Lung (tissue), 12 donors: Measurements from ENCODE around the gene PTH2R. TPM values are rescaled to one million over a fixed set of nuclear protein-coding genes. Genes with fewer than 3 reads are reported as not detected.

ENCODE experiments used
- ATAC-seq: fragments of 200-7000 bp; cut with Tn5 transposase; one replicate; pipeline ENCODE4 v1.9.1; 2020; ENCODE audit warnings: moderate number of reproducible peaks; ENCODE audit not compliant: insufficient read depth, low FRiP score
- DNase-seq, 3 donors: peaks; one replicate each; pipeline ENCODE4 v3.0.0-alpha.2; 2013 to 2017
- H3K27ac ChIP-seq, 2 donors: one replicate each; pipeline ENCODE4 v1.5.1; 2013; ENCODE audit warnings: mild to moderate bottlenecking in 2 of 2, moderate library complexity in 2 of 2, control low read depth in 1 of 2, inconsistent platforms in 1 of 2, low read depth in 1 of 2, low read length in 1 of 2
- H3K27me3 ChIP-seq, 3 donors: one replicate each; pipeline ENCODE4 v1.5.1; 2013; ENCODE audit warnings: low read length in 2 of 3; ENCODE audit not compliant: control insufficient read depth in 3 of 3, insufficient read depth in 3 of 3
- H3K36me3 ChIP-seq, 4 donors: one replicate each; pipeline ENCODE4 v1.5.1; 2013; ENCODE audit warnings: low read length in 4 of 4, mild to moderate bottlenecking in 1 of 4, moderate library complexity in 1 of 4; ENCODE audit not compliant: control insufficient read depth in 4 of 4, insufficient read depth in 4 of 4
- H3K4me1 ChIP-seq, 5 donors: one replicate each; pipeline ENCODE4 v1.5.1; 2013; ENCODE audit warnings: low read length in 5 of 5, mild to moderate bottlenecking in 2 of 5, moderate library complexity in 1 of 5; ENCODE audit not compliant: control insufficient read depth in 5 of 5, insufficient read depth in 5 of 5
- H3K4me3 ChIP-seq: one replicate; pipeline ENCODE4 v1.5.1; 2013; ENCODE audit warnings: mild to moderate bottlenecking, control low read depth, moderate library complexity
- H3K9ac ChIP-seq, 2 donors: one replicate each; pipeline ENCODE4 v1.5.1; 2013; ENCODE audit warnings: low read length in 2 of 2, control low read depth in 1 of 2; ENCODE audit not compliant: insufficient read depth in 1 of 2
- H3K9me3 ChIP-seq, 4 donors: one replicate each; pipeline ENCODE4 v1.5.1; 2013; ENCODE audit warnings: low read length in 3 of 4, mild to moderate bottlenecking in 1 of 4, moderate library complexity in 1 of 4; ENCODE audit not compliant: control insufficient read depth in 4 of 4, insufficient read depth in 3 of 4
- WGBS, 2 donors: extraction: QIAGEN DNeasy Blood & Tissue Kit; methylation state at CpG; one replicate each; pipeline ENCODE4 v1.1.7; 2013; 5-methylcytosine and 5-hydroxymethylcytosine counted together
- polyA plus RNA-seq, 2 donors: library from polyadenylated mRNA; stranded (reverse); fragments of 200-250 nt; gene quantifications; one replicate each; pipeline ENCODE4 v1.2.1, GENCODE V29; 2013
- total RNA-seq, 2 donors: library from RNA; depleted of rRNA in 1 of 2; stranded (reverse); fragments of >200 nt in 1 of 2; gene quantifications; one replicate each; pipeline ENCODE4 v1.2.1, GENCODE V29; 2014 to 2021
- TF ChIP-seq, protein P1 (sequence below): IDR thresholded peaks from 2 replicates; pipeline ENCODE4 v1.5.1; 2012; ENCODE audit warnings: mild to moderate bottlenecking; ENCODE audit errors: control extremely low read depth, extremely low read depth
- donor health status: control.
- donor health status: control.
- donor health status: Bipolar disorder and iron deficiency.
- donor health status: healthy.
- donor health status: DM: yes; HTN: yes; CAD: no.

PTH2R gene
- total and polyA plus RNA-seq, 4 donors: 0.11 to 0.25 (median 0.13) TPM

DNA sequence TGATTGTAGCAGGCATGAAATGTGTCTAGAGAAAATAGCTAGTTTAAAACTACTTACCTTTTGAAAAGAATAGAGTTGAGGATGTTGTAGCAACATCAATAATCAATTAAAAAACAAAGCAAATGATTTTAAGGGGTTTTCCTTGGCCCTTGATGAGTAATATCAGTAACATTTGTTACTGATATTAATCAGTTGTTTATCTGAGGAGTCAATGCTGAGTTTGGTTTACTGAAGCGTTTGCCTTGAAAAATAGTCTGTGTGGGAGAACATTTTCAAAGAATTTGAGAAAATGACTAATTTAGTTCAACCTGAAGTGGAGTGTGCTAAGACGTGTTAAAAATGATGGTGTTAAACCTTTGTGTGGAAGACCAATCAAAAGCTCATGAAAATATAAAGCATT is 9.3 kb downstream of the PTH2R start:
- Histone ChIP-seq H3K9ac (no peak overlapping the region), H3K36me3 (no peaks in the 10 kb centered on the region), H3K4me1 (no peaks in the 10 kb centered on the region), H3K4me3 (no peak overlapping the region), H3K27ac (no peak overlapping the region), H3K9me3 (no peaks in the 10 kb centered on the region), H3K27me3 (no peaks in the 10 kb centered on the region)
- TF ChIP-seq, protein P1, sequence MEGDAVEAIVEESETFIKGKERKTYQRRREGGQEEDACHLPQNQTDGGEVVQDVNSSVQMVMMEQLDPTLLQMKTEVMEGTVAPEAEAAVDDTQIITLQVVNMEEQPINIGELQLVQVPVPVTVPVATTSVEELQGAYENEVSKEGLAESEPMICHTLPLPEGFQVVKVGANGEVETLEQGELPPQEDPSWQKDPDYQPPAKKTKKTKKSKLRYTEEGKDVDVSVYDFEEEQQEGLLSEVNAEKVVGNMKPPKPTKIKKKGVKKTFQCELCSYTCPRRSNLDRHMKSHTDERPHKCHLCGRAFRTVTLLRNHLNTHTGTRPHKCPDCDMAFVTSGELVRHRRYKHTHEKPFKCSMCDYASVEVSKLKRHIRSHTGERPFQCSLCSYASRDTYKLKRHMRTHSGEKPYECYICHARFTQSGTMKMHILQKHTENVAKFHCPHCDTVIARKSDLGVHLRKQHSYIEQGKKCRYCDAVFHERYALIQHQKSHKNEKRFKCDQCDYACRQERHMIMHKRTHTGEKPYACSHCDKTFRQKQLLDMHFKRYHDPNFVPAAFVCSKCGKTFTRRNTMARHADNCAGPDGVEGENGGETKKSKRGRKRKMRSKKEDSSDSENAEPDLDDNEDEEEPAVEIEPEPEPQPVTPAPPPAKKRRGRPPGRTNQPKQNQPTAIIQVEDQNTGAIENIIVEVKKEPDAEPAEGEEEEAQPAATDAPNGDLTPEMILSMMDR: no peak
- DNase-seq: no peak
- ATAC-seq: no peak
- WGBS, 2 donors: 73 to 84% methylated on average over 2 of the region's 2 CpGs

- ATAC-seq (no peak), DNase-seq (no peak)
- H3K4me1 ChIP-seq: no peaks in the 10 kb centered on the region
- TF ChIP-seq, protein P1: no peak
- 90 to 94% methylated on average over 5 of the region's 5 CpGs for WGBS, 2 donors
- H3K27ac ChIP-seq: no peak overlapping the region
- H3K9me3 ChIP-seq: peaks cover 0 to 4% (median under 1%) of the 10 kb centered on the region in 4 donors
- no peak overlapping the region for H3K4me3 ChIP-seq
- H3K27me3 ChIP-seq: no peaks in the 10 kb centered on the region
- no peak overlapping the region for H3K9ac ChIP-seq
- H3K36me3 ChIP-seq: no peaks in the 10 kb centered on the region
Observed at GRCh38 chr2:208426412-208427045, 19.9 kb downstream of the PTH2R start.

GRCh38 chr2:208437755-208438154 is 31.2 kb downstream of the PTH2R start:
- no peak overlapping the region for H3K27ac ChIP-seq
- peaks cover 0 to 1% (median 0%) of the 10 kb centered on the region in 4 donors for H3K9me3 ChIP-seq
- WGBS, 2 donors: 84 to 93% methylated on average over 3 of the region's 3 CpGs
- DNase-seq: no peak
- ATAC-seq: no peak
- H3K4me1 ChIP-seq: no peaks in the 10 kb centered on the region
- no peak overlapping the region for H3K4me3 ChIP-seq
- H3K27me3 ChIP-seq: no peaks in the 10 kb centered on the region
- H3K36me3 ChIP-seq: no peaks in the 10 kb centered on the region
- H3K9ac ChIP-seq: no peak overlapping the region
- TF ChIP-seq, protein P1: no peak

- Histone ChIP-seq H3K27me3 (no peaks in the 10 kb centered on the region), H3K9ac (no peak overlapping the region), H3K36me3 (no peaks in the 10 kb centered on the region), H3K4me1 (no peaks in the 10 kb centered on the region), H3K27ac (no peak overlapping the region), H3K4me3 (no peak overlapping the region), H3K9me3 (peaks cover 0 to 1% (median 0%) of the 10 kb centered on the region in 4 donors)
- DNase-seq (no peak), ATAC-seq (no peak)
- TF ChIP-seq, protein P1: no peak
- WGBS, 2 donors: 90% methylated on average over 2 of the region's 2 CpGs
Observed at GRCh38 chr2:208440716-208441115, 34.1 kb downstream of the PTH2R start.
